ENCODE results near the gene TRPV4.

Gene TRPV4

DNA sequence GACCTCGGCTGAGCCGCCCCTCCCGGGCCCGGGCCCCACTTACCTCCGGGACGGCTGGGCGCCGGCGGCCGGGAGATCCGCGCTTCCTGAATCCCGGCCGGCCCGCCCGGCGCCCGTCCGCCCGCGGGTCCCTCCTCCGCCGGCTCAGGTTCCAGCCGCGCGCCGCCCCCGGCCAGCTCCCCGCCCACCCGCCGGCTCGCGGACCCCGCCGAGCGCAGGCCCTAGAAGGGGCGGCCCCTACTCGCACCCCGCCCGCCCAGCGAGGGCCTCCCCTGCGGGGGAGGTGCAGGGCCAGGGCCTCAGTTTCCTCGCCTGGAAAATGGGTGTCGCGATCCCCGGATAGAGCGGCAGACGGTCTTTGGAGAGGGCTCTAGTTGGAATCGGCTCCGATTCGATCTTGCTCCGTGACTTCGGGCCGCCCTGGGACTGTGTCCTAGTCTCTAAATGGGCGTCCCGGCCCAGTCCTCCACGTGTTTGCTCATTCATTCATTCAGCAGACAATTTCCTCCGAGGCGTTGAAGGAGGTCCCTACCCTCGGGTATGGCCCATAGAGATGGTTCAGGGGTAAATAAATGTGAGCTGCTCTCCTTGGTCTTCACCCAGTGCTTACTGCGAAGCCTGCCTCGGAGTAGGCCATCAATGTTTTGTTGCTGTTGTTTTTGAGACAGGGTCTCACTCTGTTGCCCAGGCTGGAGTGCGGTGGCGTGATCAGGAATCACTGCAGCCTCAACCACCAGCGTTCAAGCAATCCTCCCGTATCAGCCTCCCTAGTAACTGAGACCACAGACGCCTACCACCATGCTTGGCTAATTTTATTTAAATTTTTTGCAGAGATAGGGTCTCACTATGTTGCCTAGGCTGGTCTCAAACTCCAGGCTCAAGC, at the start of gene TRPV4:
TSS of gene TRPV4 (minus strand) at position 92 of the 883 bp plus-strand sequence. CDS start 18,602 bp downstream, outside the sequence.
- TF ChIP-seq, protein P1, sequence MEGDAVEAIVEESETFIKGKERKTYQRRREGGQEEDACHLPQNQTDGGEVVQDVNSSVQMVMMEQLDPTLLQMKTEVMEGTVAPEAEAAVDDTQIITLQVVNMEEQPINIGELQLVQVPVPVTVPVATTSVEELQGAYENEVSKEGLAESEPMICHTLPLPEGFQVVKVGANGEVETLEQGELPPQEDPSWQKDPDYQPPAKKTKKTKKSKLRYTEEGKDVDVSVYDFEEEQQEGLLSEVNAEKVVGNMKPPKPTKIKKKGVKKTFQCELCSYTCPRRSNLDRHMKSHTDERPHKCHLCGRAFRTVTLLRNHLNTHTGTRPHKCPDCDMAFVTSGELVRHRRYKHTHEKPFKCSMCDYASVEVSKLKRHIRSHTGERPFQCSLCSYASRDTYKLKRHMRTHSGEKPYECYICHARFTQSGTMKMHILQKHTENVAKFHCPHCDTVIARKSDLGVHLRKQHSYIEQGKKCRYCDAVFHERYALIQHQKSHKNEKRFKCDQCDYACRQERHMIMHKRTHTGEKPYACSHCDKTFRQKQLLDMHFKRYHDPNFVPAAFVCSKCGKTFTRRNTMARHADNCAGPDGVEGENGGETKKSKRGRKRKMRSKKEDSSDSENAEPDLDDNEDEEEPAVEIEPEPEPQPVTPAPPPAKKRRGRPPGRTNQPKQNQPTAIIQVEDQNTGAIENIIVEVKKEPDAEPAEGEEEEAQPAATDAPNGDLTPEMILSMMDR (IDR thresholded peaks at IDR 0.05; ENCODE audit: insufficient read depth, low read depth, low read length, missing control alignments), result no peak
- DNase-seq (ENCODE audit: low read depth), result no peak
- no peak within 1 kb of the TSS for H3K4me3 ChIP-seq (ENCODE audit: low read depth, low read length)

DNA sequence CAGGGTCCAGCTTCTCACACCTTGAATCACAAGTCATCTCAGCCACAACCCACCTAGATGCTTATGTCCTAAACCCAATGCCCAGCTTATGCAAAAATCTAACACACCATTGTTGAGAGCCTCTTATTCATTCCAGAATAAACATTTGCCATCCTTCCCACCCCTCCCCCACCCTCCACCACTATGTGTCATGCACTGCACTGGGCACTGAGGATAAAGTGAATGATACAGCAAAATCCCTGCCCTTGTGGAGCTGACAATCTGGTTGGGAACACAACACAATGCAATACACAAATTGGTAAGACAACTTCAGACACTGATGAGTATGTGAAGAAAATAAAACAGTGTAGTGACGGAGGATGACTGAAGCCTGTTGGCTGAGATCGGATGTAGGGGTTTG, 48.6 kb upstream of the TRPV4 start:
- TF ChIP-seq, protein P1 (IDR thresholded peaks at IDR 0.05; ENCODE audit: insufficient read depth, low read depth, low read length, missing control alignments), result no peak
- H3K4me3 ChIP-seq (ENCODE audit: low read depth, low read length), result no peak overlapping the region
- no peak for DNase-seq (ENCODE audit: low read depth)

DNA sequence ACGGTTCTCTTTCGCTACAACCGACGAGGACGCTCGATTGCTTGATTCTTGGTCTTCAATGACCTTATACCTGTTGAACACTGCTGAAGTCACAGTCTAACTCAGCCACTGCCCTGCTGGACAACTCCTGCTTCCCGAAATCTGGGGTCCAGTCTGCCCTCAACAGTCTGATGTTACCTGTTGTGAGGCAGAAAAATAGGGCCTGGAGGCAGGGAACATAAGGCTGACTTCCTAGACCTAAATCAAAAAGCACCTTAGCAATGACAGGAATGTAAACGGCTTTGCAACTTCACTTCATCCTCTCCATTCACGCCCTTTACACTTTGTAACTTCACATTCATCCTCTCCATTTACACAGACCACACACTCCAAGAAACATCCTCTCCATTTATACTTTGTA, 47.7 kb upstream of the TRPV4 start:
- no peak for DNase-seq (ENCODE audit: low read depth)
- TF ChIP-seq, protein P1 (IDR thresholded peaks at IDR 0.05; ENCODE audit: insufficient read depth, low read depth, low read length, missing control alignments), result no peak
- H3K4me3 ChIP-seq (ENCODE audit: low read depth, low read length), result peak overlapping the region; percentile 65

DNA sequence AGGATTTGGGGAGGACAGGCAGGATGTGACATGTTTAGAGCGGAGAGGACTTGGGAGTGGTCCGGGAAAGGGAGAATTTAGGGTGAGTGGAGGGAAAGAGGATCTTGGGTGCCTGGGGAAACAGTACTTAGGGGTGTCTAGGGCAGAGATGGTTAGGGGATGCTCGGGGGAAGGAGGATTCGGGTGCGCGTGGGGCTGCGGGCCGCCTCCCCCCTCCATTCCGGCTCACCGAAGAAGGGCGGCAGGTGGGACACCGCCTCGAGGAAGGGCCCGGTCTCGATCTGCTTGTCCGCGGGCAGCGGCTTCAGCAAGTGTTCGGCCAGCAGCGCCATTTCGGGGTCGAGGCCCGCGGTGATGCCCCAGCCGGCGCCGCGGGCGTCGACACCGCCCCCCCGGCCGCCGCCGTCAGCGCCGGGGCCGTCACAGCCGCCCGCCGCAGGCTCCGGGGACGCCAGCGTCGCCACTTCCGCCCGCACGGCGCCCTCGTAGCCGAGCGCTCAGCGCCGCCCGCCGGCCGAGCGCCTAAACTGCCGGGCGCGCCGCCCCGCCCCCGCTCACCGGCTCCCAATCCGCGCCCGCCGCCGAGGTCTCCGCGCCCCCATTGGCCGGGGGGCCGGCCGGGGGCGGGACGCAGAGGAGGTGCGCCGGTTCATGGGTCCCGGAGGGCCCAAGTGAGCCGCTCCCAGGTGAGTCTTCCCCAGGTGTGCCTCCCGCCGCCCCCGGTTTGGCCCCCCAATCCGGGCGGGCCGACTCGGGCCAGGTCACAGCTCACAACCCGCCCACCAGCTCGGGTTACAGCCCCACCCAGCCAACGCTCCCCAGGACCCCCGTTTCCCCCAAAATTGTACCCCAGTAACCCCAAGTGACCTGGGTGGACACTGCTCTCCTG, 47.1 kb upstream of the TRPV4 start, which contains the start of gene GLTP:
TSS of gene GLTP (minus strand) at position 499 of the 889 bp plus-strand sequence. CDS start at position 332, 167 bp downstream.
- TF ChIP-seq, protein P1 (IDR thresholded peaks at IDR 0.05; ENCODE audit: insufficient read depth, low read depth, low read length, missing control alignments), result peak; percentile 69
- H3K4me3 ChIP-seq (ENCODE audit: low read depth, low read length), result peak within 1 kb of the TSS; percentile 73
- DNase-seq (ENCODE audit: low read depth), result peak; percentile 93

DNA sequence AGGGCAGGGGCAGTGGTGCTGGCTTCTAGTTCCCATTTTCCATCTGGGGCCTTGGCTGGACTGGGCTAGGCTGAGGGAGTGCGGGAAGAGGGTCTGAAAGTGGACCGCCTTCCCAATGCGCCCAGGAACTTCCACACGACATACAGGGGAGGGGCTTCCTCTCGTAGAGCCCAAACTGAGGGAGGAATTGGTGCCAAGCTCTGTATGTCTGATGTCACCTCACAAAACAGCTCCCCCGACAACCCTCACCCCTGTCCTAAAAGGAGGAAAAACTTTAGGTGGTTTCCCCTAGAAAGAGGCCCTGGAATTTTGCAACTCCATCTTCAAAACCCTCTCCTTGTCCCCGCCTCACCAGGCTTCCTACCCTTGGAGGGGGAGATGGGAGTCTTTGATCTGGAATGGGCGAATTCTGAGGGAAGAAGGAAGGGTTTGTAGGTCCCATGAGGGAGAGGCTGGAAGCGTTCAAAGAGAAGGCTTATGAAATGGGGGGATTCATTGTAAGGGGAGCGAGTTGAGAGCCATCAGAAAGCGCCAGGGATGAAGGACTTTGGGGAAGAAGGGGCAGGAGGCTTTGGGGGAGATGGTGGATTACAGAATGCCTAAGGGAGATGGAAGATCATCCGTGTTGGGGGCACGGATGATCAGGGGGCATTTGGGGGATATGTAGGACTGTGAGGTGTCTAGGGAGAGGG, 46.3 kb upstream of the TRPV4 start:
- TF ChIP-seq, protein P1 (IDR thresholded peaks at IDR 0.05; ENCODE audit: insufficient read depth, low read depth, low read length, missing control alignments), result no peak
- DNase-seq (ENCODE audit: low read depth), result no peak
- peak overlapping the region; percentile 73 for H3K4me3 ChIP-seq (ENCODE audit: low read depth, low read length)

DNA sequence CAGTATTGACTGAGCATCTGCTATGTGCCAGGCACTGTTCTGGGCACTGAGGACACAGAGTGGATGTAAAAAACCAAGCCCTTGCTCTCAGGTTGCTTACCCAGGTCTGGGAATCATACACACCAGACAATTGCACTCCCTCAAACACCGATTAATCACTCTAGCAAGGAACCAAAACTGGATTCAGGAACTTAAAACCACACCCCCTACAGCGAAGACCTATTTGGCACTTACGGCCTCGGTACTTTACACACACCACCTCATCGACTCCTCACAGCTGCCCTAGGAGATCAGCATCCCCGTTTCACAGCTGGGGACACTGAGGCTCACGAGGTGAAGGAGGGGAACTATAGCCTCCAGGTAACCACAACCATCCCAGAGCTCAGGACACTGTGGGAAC, 45.6 kb upstream of the TRPV4 start:
- TF ChIP-seq, protein P1 (IDR thresholded peaks at IDR 0.05; ENCODE audit: insufficient read depth, low read depth, low read length, missing control alignments), result no peak
- peak overlapping the region; percentile 73; the same call in 1 of the 2 replicates for H3K4me3 ChIP-seq (ENCODE audit: low read depth, low read length)
- no peak for DNase-seq (ENCODE audit: low read depth)
